Tibial nerve (tissue), 4 donors: Measurements from ENCODE around the gene PDLIM5.

Experiments used
- CTCF ChIP-seq, 5 experiments: fragments of 200-600 bp in 3 of 5; fragments of 450-650 bp in 2 of 5; sonication (generic) in 3 of 5; IDR thresholded peaks; one replicate each; pipeline ENCODE4 v1.5.1; 2016 to 2019; ENCODE audit warnings: antibody characterized with exemption in 5 of 5, mild to moderate bottlenecking in 3 of 5, moderate library complexity in 2 of 5
- EP300 ChIP-seq, 2 donors: sonication (generic); formaldehyde crosslinking; IDR thresholded peaks; one replicate each; pipeline ENCODE4 v1.6.1; 2017; ENCODE audit warnings: antibody characterized with exemption in 2 of 2, mild to moderate bottlenecking in 1 of 2
- POLR2A ChIP-seq, 2 donors: fragments of 450-650 bp; IDR thresholded peaks; one replicate each; pipeline ENCODE4 v1.6.1; 2017; ENCODE audit warnings: antibody characterized with exemption in 2 of 2, mild to moderate bottlenecking in 2 of 2, moderate library complexity in 2 of 2

DNA sequence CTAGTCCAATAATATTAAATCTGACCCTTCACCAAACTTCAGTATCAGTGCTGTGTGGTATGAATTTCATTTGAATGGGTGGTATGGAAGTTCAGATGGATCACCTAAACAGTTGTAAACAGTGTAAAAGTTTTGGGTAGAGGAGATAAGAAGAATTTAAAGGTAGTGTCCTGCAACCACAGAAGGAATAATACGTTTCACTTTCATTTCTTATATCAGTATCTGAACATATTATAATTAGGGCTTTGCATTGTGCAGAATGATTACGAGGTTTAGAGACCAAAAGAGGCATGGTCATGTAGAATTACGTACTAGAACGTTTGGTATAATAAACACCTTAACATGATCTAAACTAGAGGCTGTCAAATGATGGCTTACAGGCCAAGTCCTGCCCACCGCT is 116.1 kb downstream of the PDLIM5 start:
- TF ChIP-seq CTCF (IDR thresholded peaks at IDR 0.05) (no peak), EP300 (IDR thresholded peaks at IDR 0.05) (no peak), POLR2A (IDR thresholded peaks at IDR 0.05) (no peak)
